Large intestine (tissue), 3 donors: Measurements from ENCODE around the gene INPP4B. TPM values are rescaled to one million over a fixed set of nuclear protein-coding genes. Genes with fewer than 3 reads are reported as not detected.

Source experiments
- DNase-seq, 2 donors: peaks; one replicate each; pipeline versions ENCODE4 v3.0.0 to v3.0.0-alpha.2; 2013
- H3K27ac ChIP-seq: one replicate; pipeline ENCODE4 v1.5.1; 2013; ENCODE audit warnings: low read length
- H3K27me3 ChIP-seq: 2 replicates; pipeline ENCODE4 v1.6.1; 2013; ENCODE audit warnings: low read length; ENCODE audit not compliant: control insufficient read depth, insufficient read depth
- H3K36me3 ChIP-seq: 2 replicates; pipeline ENCODE4 v1.6.1; 2013; ENCODE audit warnings: low read length; ENCODE audit not compliant: control insufficient read depth, insufficient read depth
- H3K4me1 ChIP-seq: one replicate; pipeline ENCODE4 v1.6.1; 2013; ENCODE audit warnings: low read length; ENCODE audit not compliant: control insufficient read depth, insufficient read depth
- H3K4me3 ChIP-seq: one replicate; pipeline ENCODE4 v1.5.1; 2013; ENCODE audit warnings: low read length
- H3K9me3 ChIP-seq: one replicate; pipeline ENCODE4 v1.6.1; 2013; ENCODE audit warnings: mild to moderate bottlenecking, low read depth, low read length, moderate library complexity; ENCODE audit not compliant: control insufficient read depth
- WGBS: methylation state at CpG from one replicate; pipeline ENCODE4 v1.1.5; 2013; ENCODE audit warnings: low lambda C conversion rate; ENCODE audit not compliant: insufficient coverage; 5-methylcytosine and 5-hydroxymethylcytosine counted together
- polyA plus RNA-seq: library from polyadenylated mRNA; unstranded; fragments of 120-200 nt; gene quantifications from one replicate; pipeline ENCODE4 v1.2.1, GENCODE V29; 2013

INPP4B gene
- polyA plus RNA-seq, 1 donor: 6.6 TPM

DNA sequence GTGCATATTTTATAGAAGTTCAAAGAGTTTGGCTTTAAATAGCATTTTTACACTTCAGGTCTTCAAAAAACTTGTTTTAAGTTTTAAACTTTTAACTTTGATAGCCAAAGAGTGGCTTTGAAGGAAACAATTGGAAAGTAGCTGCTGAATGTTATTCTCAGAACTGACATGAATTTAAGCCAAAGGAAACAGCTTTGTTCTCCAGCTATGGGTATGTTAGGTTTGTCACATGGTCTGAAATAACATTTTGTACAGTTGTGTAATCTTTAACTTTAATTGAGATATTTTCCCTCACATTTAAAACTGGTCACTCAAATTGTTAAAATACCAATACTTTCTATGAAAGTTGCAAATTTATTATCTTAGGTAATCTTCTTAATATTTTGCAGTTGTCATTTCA is 645.1 kb downstream of the INPP4B start:
- H3K27me3 ChIP-seq: no peaks in the 10 kb centered on the region
- no peak overlapping the region for H3K27ac ChIP-seq
- DNase-seq: no peak
- H3K4me3 ChIP-seq: no peak overlapping the region
- H3K36me3 ChIP-seq: no peaks in the 10 kb centered on the region
- H3K4me1 ChIP-seq: no peaks in the 10 kb centered on the region
- no peaks in the 10 kb centered on the region for H3K9me3 ChIP-seq

DNA sequence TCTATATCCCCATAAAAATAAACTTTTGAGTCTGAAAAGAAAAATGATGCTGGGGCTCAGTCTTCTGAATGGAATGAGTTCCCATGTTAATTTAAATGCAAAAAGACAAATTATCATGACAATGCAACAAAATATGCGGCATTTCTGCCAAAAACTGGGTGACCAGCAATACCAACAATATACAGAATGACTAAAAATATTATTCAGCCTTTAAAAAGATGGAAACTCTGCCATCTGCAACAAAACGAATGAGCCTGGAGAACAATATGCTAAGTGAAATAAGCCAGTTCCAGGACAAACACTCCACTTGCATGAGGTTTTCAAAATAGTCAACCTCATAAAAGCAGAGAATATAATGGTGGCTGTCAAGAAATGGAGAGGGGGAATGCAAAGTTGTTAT is 651.2 kb downstream of the INPP4B start:
- 83% methylated on average over 1 of the region's 2 CpGs for WGBS
- Histone ChIP-seq H3K4me1 (no peaks in the 10 kb centered on the region), H3K36me3 (no peaks in the 10 kb centered on the region), H3K27me3 (no peaks in the 10 kb centered on the region), H3K4me3 (no peak overlapping the region), H3K9me3 (no peaks in the 10 kb centered on the region), H3K27ac (no peak overlapping the region)
- DNase-seq: no peak

DNA sequence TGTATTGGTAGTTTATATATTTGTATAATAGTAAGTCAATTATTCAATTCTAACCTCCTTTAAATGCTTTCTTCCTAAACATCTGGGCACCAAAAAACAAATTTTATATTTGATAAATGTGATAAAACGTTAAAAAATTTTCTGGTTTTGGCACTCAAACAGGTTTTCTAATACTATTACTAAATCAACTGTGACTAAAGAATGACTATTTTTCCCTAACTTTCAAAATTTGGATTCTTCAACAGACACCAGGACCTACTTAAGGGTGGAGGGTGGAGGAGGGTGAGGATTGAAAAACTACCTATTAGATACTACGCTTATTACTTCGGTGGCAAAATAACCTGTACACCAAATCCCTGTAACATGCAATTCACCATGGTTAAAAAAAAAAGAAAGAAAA is 654.2 kb downstream of the INPP4B start:
- H3K27ac ChIP-seq: no peak overlapping the region
- WGBS: 75% methylated on average over 3 of the region's 3 CpGs
- DNase-seq: no peak

DNA sequence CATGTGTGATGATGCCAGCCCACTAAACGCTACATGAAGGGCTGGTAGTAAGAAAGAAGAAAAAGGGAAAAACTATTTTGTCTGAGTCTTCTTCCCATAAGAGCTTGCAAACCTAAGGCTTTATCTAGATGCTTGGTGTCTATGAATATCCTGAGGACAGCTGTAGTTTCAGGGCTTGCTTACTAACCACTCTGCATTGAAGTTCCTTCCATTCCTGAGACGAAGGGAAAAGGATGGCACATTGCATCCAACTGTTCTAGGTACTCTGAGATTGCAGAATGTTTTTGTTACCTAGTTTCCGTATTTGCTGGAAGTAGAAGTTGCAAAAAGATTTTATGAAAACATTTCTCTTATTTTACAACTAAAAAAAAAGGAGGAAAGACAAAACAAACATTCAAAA is 665.1 kb downstream of the INPP4B start:
- 100% methylated on average over 3 of the region's 3 CpGs for WGBS
- no peak for DNase-seq
- H3K9me3 ChIP-seq: no peaks in the 10 kb centered on the region
- no peaks in the 10 kb centered on the region for H3K27me3 ChIP-seq
- H3K4me3 ChIP-seq: no peak overlapping the region
- no peak overlapping the region for H3K27ac ChIP-seq
- no peaks in the 10 kb centered on the region for H3K4me1 ChIP-seq
- H3K36me3 ChIP-seq: no peaks in the 10 kb centered on the region

More for the DNA sequence above, 654.2 kb downstream of the INPP4B start:
- H3K36me3 ChIP-seq: no peaks in the 10 kb centered on the region
- H3K27me3 ChIP-seq: no peaks in the 10 kb centered on the region
- H3K4me1 ChIP-seq: no peaks in the 10 kb centered on the region
- H3K9me3 ChIP-seq: no peaks in the 10 kb centered on the region
- no peak overlapping the region for H3K4me3 ChIP-seq

DNA sequence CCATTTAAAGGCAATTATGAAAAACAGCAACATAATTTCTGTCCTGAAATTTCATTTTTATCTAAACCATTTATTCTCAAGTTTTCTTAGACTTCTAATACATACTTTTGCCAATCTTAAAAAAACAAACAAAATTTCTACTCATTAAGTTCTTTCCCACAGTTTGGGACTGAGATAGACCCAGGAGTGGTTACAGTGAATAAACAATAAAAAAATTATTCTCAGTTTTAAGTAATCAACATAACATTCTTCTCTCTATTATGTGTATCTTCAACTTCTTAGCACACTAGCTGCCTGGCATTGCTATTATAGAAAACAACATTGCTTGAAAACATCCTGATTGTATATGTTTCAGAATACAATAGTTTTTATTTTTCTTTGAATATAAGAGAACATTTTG is 676.9 kb downstream of the INPP4B start:
- H3K4me1 ChIP-seq: no peaks in the 10 kb centered on the region
- H3K27ac ChIP-seq: no peak overlapping the region
- no peaks in the 10 kb centered on the region for H3K9me3 ChIP-seq
- no peaks in the 10 kb centered on the region for H3K27me3 ChIP-seq
- DNase-seq: no peak
- no peak overlapping the region for H3K4me3 ChIP-seq
- H3K36me3 ChIP-seq: peaks cover 2% of the 10 kb centered on the region

DNA sequence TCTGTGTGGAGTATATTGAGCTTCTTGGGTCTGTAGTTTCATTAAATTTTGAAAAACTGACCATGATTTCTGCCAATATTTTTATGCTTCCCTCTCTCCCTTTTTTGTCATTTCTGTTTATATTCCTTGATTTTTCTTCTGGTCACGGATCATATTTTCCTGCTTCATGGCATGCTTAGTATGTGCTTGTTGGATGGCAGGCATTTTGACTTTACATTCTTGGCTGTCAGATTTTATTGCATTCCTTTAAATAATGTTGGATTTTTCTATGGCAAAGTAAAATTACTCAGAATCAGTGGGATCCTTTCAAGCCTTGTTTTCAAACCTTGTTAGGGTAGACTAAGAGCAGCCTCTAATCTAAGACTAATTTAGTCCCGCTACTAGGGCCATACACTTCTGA is 677.9 kb downstream of the INPP4B start:
- Histone ChIP-seq H3K27ac (no peak overlapping the region), H3K36me3 (peaks cover 2% of the 10 kb centered on the region), H3K27me3 (no peaks in the 10 kb centered on the region), H3K4me1 (no peaks in the 10 kb centered on the region), H3K9me3 (no peaks in the 10 kb centered on the region), H3K4me3 (no peak overlapping the region)
- DNase-seq: no peak
- WGBS: 93% methylated on average over 1 of the region's 2 CpGs

DNA sequence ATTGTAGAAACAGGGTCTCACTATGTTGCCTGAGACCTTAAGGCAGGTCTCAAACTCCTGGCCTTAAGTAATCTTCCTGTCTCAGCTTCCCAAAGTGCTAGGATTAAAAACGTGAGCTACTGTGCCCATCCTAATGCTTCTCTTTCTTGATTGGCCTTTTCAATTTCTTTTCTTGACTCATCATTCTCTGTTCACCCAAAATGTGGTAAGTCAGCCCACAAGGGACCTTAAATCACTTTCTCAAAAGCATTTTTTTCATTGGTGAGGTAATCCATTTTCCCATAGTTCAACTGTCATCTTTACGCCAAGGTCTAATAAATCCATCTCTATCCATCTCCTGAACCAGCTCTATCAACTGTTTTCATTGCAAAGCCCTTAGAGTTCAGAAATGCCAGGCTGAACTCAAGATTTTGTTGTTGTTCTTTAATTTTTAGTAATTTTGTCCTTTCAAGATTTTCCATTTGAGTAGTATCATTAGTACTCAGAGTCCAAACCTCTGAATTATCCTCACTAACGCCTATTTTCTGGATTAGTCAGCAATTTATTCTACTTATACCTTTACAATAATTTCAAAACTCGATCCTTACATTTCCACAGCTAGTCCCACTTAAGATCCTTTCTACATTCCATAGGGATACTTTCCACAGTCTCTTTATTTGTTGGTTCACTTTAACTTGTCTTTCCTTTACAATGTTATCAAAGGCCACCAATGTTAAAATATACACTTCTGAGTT is 681.2 kb downstream of the INPP4B start:
- H3K9me3 ChIP-seq: no peaks in the 10 kb centered on the region
- H3K27ac ChIP-seq: no peak overlapping the region
- H3K4me1 ChIP-seq: peaks cover 5% of the 10 kb centered on the region
- no peaks in the 10 kb centered on the region for H3K27me3 ChIP-seq
- H3K4me3 ChIP-seq: no peak overlapping the region
- DNase-seq: no peak
- WGBS: 98% methylated on average over 4 of the region's 4 CpGs
- H3K36me3 ChIP-seq: no peaks in the 10 kb centered on the region

DNA sequence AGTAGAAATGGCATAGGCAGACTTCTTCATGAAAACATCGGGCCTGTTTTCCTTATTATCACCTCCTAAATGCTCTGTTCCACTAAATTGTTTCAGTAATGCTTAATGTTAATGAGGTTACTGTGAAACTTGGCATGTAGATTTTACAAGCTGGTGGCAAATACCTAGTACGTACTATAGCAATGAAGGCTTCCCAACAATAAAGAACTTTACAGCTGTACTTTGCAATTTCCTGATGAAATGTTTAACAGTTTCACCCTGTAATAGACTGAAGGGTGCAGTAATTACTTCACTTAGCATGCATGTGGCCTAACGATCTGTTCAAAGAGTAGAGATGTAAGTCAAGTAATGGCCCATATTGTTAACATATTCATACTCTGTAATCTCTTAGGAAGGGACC is 685.0 kb downstream of the INPP4B start:
- no peak overlapping the region for H3K4me3 ChIP-seq
- H3K27ac ChIP-seq: peak overlapping the region; percentile 44
- no peaks in the 10 kb centered on the region for H3K27me3 ChIP-seq
- H3K36me3 ChIP-seq: no peaks in the 10 kb centered on the region
- DNase-seq: peak; percentile 19 to 61
- WGBS: no CpG with 5 or more reads among the region's 3 CpGs
- H3K4me1 ChIP-seq: peaks cover 8% of the 10 kb centered on the region
- H3K9me3 ChIP-seq: no peaks in the 10 kb centered on the region

DNA sequence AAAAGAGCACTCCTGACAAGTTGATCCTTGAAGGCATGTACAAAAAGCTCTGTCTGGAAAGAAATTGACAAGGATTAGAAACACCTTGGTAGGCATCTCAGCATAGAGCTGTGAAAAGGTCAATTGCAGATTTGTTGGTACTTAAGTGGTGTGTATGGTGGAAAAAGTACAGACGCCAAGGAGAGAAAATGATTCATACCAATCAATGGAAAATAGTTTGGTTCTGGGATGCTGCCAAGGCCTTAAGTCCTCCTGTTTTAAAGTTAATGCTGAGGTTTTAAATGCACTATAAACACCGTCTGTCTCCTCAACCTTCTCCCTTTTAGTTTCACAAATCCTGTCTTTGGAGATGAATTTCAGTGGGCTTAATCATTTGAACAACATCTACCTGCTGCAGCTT is 685.6 kb downstream of the INPP4B start:
- 80% methylated on average over 2 of the region's 2 CpGs for WGBS
- DNase-seq: no peak
- H3K27me3 ChIP-seq: no peaks in the 10 kb centered on the region
- H3K36me3 ChIP-seq: no peaks in the 10 kb centered on the region
- H3K4me1 ChIP-seq: peaks cover 8% of the 10 kb centered on the region
- H3K9me3 ChIP-seq: no peaks in the 10 kb centered on the region
- peak overlapping the region; percentile 44 for H3K27ac ChIP-seq
- H3K4me3 ChIP-seq: no peak overlapping the region

DNA sequence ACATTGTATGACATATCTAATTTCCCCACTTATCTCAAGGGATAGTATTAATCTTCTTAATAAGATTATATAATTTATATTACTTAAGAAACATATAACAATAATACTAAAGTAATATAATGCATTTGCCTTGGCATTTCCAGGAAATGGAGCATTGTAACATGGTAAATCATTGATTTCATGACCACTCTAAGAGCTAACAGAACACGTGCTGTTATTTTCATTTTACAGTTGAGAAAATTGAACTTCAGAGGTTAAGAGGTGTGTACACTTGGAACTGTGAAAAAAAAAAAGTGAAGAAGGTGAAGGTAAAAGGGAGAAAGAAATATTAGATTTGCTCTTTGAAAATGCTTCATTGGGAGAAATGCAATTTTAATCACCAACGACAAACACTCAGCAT is 687.1 kb downstream of the INPP4B start:
- 60% methylated on average over 2 of the region's 2 CpGs for WGBS
- H3K4me3 ChIP-seq: no peak overlapping the region
- no peaks in the 10 kb centered on the region for H3K9me3 ChIP-seq
- H3K27ac ChIP-seq: no peak overlapping the region
- DNase-seq: peak; percentile 3 to 29
- no peaks in the 10 kb centered on the region for H3K36me3 ChIP-seq
- no peaks in the 10 kb centered on the region for H3K27me3 ChIP-seq
- H3K4me1 ChIP-seq: peaks cover 8% of the 10 kb centered on the region

DNA sequence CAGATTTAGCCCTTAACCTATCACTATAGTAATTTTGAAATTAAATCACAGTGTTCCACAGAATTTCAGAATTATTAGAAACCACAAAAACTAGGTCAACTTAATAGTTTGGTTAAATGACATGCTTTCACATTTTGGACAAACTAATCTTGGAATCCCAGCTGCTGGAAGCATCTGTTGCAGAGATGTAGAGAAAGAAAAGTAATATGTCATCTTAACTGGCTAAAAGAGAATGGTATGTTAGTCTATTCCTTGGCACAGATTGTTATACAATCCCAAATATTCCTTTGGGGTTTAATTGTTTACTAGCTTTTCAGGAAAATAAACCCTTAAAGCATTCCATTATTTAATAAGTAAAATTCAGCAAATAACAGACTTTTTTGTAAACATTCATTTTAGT is 689.8 kb downstream of the INPP4B start:
- no peak for DNase-seq
- Histone ChIP-seq H3K4me1 (peaks cover 8% of the 10 kb centered on the region), H3K4me3 (no peak overlapping the region), H3K36me3 (no peaks in the 10 kb centered on the region), H3K27ac (no peak overlapping the region), H3K9me3 (no peaks in the 10 kb centered on the region), H3K27me3 (no peaks in the 10 kb centered on the region)
